ENCODE measurements around the gene PDE4D. TPM values are rescaled to one million over a fixed set of nuclear protein-coding genes. Genes with fewer than 3 reads are reported as not detected.

Gene PDE4D
- total RNA-seq, 1 experiment from 2014 or later: 3.6 TPM

- H4K20me1 ChIP-seq (ENCODE audit: low read length): no peaks in the 10 kb centered on the region
- ChIA-PET CTCF (no interaction called here), POLR2A (ENCODE audit: unreplicated experiment) (no interaction called here)
- no peaks in the 10 kb centered on the region for H3K9me2 ChIP-seq (replicated peaks; ENCODE audit: low read length)
- no peaks in the 10 kb centered on the region for H3K79me2 ChIP-seq (ENCODE audit: low read length)
- ATAC-seq: no peak
- H3K9me3 ChIP-seq (ENCODE audit: low read length): no peaks in the 10 kb centered on the region
- TF ChIP-seq EZH2phosphoT487 (IDR thresholded peaks at IDR 0.05; ENCODE audit: borderline replicate concordance, low read length) (no peak), CTCF (conservative IDR thresholded peaks at IDR 0.05; ENCODE audit: low read depth, low read length) (no peak), EZH2 (IDR thresholded peaks at IDR 0.05; ENCODE audit: low read length, unreplicated experiment) (no peak)
- BruUV-seq (replicated peaks): no TSS peak
- no peak for DNase-seq
- no peak overlapping the region for H3K27ac ChIP-seq (ENCODE audit: low read length)
- H3K9ac ChIP-seq (ENCODE audit: low read length): no peak overlapping the region
- no peak overlapping the region for H2AFZ ChIP-seq (ENCODE audit: low read length)
- no peak overlapping the region for H3K4me3 ChIP-seq (ENCODE audit: low read length)
- H3K27me3 ChIP-seq (ENCODE audit: low read length): no peaks in the 10 kb centered on the region
- H3K4me1 ChIP-seq (ENCODE audit: insufficient read depth, low read length): no peaks in the 10 kb centered on the region
- intact Hi-C loops (cut with micrococcal nuclease): no loop called here
- no peak overlapping the region for H3K4me2 ChIP-seq (ENCODE audit: low read length)
- no peaks in the 10 kb centered on the region for H3K36me3 ChIP-seq (ENCODE audit: low read depth, low read length)
- H3F3A ChIP-seq (ENCODE audit: low read length, unreplicated experiment): no peaks in the 10 kb centered on the region
Observed at GRCh38 chr5:59180515-59180914, 713.0 kb downstream of the PDE4D start.

DNA sequence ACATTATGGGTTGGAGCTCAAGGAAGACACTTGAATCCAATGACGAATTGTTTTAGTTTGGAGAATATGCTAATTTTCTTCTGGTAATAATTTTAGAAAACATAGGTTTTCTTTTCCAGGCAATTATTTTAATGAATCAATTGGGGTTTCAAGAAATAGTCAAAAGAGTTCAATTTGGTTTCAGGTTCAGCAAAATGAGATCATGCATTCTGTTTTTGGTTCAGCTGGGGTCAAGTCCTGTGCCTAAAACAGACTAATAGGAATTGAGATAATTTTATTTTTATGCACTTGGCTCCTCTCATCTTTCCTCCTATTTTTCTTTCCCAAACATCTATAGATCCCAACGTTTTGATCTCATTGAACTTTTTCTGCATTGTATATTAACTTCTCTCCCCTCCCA, 713.8 kb downstream of the PDE4D start:
- Histone ChIP-seq H3K4me3 (ENCODE audit: low read length) (no peak overlapping the region), H3K9ac (ENCODE audit: low read length) (no peak overlapping the region), H3K27me3 (ENCODE audit: low read length) (no peaks in the 10 kb centered on the region), H3K4me2 (ENCODE audit: low read length) (no peak overlapping the region), H3F3A (ENCODE audit: low read length, unreplicated experiment) (no peaks in the 10 kb centered on the region), H3K4me1 (ENCODE audit: insufficient read depth, low read length) (no peaks in the 10 kb centered on the region), H3K9me3 (ENCODE audit: low read length) (no peaks in the 10 kb centered on the region), H3K9me2 (replicated peaks; ENCODE audit: low read length) (no peaks in the 10 kb centered on the region), H3K36me3 (ENCODE audit: low read depth, low read length) (no peaks in the 10 kb centered on the region), H3K79me2 (ENCODE audit: low read length) (no peaks in the 10 kb centered on the region), H4K20me1 (ENCODE audit: low read length) (no peaks in the 10 kb centered on the region), H2AFZ (ENCODE audit: low read length) (no peak overlapping the region), H3K27ac (ENCODE audit: low read length) (no peak overlapping the region)
- intact Hi-C loops (cut with micrococcal nuclease): no loop called here
- TF ChIP-seq EZH2 (IDR thresholded peaks at IDR 0.05; ENCODE audit: low read length, unreplicated experiment) (no peak), EZH2phosphoT487 (IDR thresholded peaks at IDR 0.05; ENCODE audit: borderline replicate concordance, low read length) (no peak), CTCF (conservative IDR thresholded peaks at IDR 0.05; ENCODE audit: low read depth, low read length) (no peak)
- BruUV-seq (replicated peaks): no TSS peak
- ChIA-PET POLR2A (ENCODE audit: unreplicated experiment) (no interaction called here), CTCF (no interaction called here)
- DNase-seq (no peak), ATAC-seq (no peak)

DNA sequence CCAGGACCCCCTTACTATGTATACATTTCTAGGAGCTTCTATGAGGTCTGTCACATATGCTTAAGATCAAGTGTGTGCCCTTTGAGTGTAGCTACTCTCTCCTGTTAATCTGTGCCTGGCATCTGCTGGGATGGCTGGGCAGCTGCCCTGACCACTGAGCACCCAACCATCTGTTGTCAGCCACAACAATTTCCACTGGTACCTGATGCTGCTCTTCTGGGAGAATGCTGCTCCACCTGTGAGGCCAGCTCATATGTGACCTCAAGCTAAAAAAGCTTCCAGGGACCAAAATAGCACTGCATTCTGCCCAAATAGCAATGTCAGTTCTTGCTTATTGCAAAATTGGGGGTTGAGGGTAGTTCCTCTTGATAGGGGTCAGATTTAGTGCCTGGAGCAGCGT, 715.0 kb downstream of the PDE4D start:
- Histone ChIP-seq H3K4me3 (ENCODE audit: low read length) (no peak overlapping the region), H3K79me2 (ENCODE audit: low read length) (no peaks in the 10 kb centered on the region), H3K4me1 (ENCODE audit: insufficient read depth, low read length) (no peaks in the 10 kb centered on the region), H3K9me3 (ENCODE audit: low read length) (no peaks in the 10 kb centered on the region), H4K20me1 (ENCODE audit: low read length) (no peaks in the 10 kb centered on the region), H3F3A (ENCODE audit: low read length, unreplicated experiment) (no peaks in the 10 kb centered on the region), H3K4me2 (ENCODE audit: low read length) (no peak overlapping the region), H2AFZ (ENCODE audit: low read length) (no peak overlapping the region), H3K9me2 (replicated peaks; ENCODE audit: low read length) (no peaks in the 10 kb centered on the region), H3K27me3 (ENCODE audit: low read length) (no peaks in the 10 kb centered on the region), H3K27ac (ENCODE audit: low read length) (no peak overlapping the region), H3K36me3 (ENCODE audit: low read depth, low read length) (no peaks in the 10 kb centered on the region), H3K9ac (ENCODE audit: low read length) (no peak overlapping the region)
- no peak for ATAC-seq
- DNase-seq: no peak
- BruUV-seq (replicated peaks): no TSS peak
- TF ChIP-seq EZH2phosphoT487 (IDR thresholded peaks at IDR 0.05; ENCODE audit: borderline replicate concordance, low read length): no peak
- no peak for TF ChIP-seq EZH2 (IDR thresholded peaks at IDR 0.05; ENCODE audit: low read length, unreplicated experiment)
- TF ChIP-seq CTCF (conservative IDR thresholded peaks at IDR 0.05; ENCODE audit: low read depth, low read length): no peak
- intact Hi-C loops (cut with micrococcal nuclease): no loop called here
- POLR2A ChIA-PET (ENCODE audit: unreplicated experiment): no interaction called here
- CTCF ChIA-PET: no interaction called here
